Measurements from ENCODE around the gene LYZL2. TPM values are rescaled to one million over a fixed set of nuclear protein-coding genes. Genes with fewer than 3 reads are reported as not detected.

Gene LYZL2
- not detected in 2 replicates for total RNA-seq

DNA sequence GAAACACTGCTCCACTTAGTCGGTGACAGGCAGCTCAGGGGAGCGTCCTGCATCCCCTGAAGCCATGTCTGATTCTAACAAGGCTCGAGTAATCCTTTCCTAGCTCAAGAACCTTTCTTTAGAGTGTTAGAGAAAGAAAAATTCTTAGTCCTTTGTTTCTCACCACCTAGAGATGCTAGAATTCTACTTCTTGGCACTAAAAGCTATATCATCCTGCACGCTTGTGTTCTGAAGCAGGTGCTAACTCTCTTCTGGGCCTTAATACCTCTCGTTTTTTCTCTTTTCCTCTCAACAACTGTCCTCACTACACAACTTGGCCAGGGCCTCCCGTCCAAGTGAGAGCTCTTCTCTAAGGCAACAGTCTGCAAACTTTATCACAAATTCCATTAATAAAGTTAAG, at the start of gene LYZL2:
Gene LYZL2 (minus strand): TSS at position 101 of the 400 bp plus-strand sequence. CDS start 2,838 bp downstream, outside the sequence.

Other genes starting within 250 kb of the LYZL2 start
- 6.9 and 7.1 TPM in 2 replicates for gene MAP3K8, start 195.6 kb downstream of the LYZL2 start, total RNA-seq

Measured in bronchial smooth muscle cell (primary cell).